SK-N-SH treated with all-trans-retinoic acid at 6 μM for 48 hours (cell line): ENCODE measurements around the gene TBCD.

Experiments
- ATAC-seq: fragments of 200-7000 bp; cut with Tn5 transposase; 3 replicates; pipeline ENCODE4 v1.9.1; 2020; ENCODE audit warnings: mild to moderate bottlenecking, moderate library complexity
- ARNTL ChIP-seq: fragments of 450-650 bp; formaldehyde crosslinking; IDR thresholded peaks from 2 replicates; pipeline ENCODE4 v1.5.0; 2020; ENCODE audit warnings: low read depth, mild to moderate bottlenecking, moderate library complexity, borderline replicate concordance
- BACH2 ChIP-seq: fragments of 250-450 bp; sonication (Bioruptor Pico); IDR thresholded peaks from 2 replicates; pipeline ENCODE4 v1.9.0; 2021; ENCODE audit warnings: mild to moderate bottlenecking, borderline replicate concordance
- CSDC2 ChIP-seq: fragments of 250-450 bp; sonication (Bioruptor Pico); IDR thresholded peaks from 2 replicates; pipeline ENCODE4 v1.5.0; 2020; ENCODE audit warnings: mild to moderate bottlenecking, moderate library complexity
- CSRNP3 ChIP-seq: fragments of 250-450 bp; sonication (Bioruptor Pico); IDR thresholded peaks from 2 replicates; pipeline ENCODE4 v1.5.1; 2021; ENCODE audit warnings: mild to moderate bottlenecking, moderate library complexity
- ESRRG ChIP-seq: fragments of 250-450 bp; sonication (Bioruptor Pico); IDR thresholded peaks from 2 replicates; pipeline ENCODE4 v1.6.1; 2021; ENCODE audit warnings: mild to moderate bottlenecking
- ISL1 ChIP-seq: fragments of 250-450 bp; sonication (Bioruptor Pico); IDR thresholded peaks from 2 replicates; pipeline ENCODE4 v2.1.2; 2022; ENCODE audit warnings: mild to moderate bottlenecking, moderate library complexity
- OSR1 ChIP-seq: fragments of 250-450 bp; sonication (Bioruptor Pico); IDR thresholded peaks from 2 replicates; pipeline ENCODE4 v1.8.0; 2022; ENCODE audit warnings: moderate library complexity, mild to moderate bottlenecking, inconsistent platforms
- PATZ1 ChIP-seq: fragments of 250-450 bp; sonication (Bioruptor Pico); IDR thresholded peaks from 2 replicates; pipeline ENCODE4 v1.8.0; 2020; ENCODE audit warnings: mild to moderate bottlenecking, moderate library complexity, borderline replicate concordance
- POU6F1 ChIP-seq: fragments of 250-450 bp; sonication (Bioruptor Pico); IDR thresholded peaks from 2 replicates; pipeline ENCODE4 v1.8.0; 2021; ENCODE audit warnings: low read depth, mild to moderate bottlenecking, moderate library complexity, borderline replicate concordance
- PPARA ChIP-seq: fragments of 250-450 bp; sonication (Bioruptor Pico); IDR thresholded peaks from 2 replicates; pipeline ENCODE4 v1.5.0; 2020; ENCODE audit warnings: mild to moderate bottlenecking, borderline replicate concordance
- RARB ChIP-seq: fragments of 250-450 bp; sonication (Bioruptor Pico); IDR thresholded peaks from 2 replicates; pipeline ENCODE4 v1.8.0; 2021; ENCODE audit warnings: mild to moderate bottlenecking, moderate library complexity
- SNAI2 ChIP-seq: fragments of 250-450 bp; sonication (Bioruptor Pico); IDR thresholded peaks from 2 replicates; pipeline ENCODE4 v1.5.0; 2020; ENCODE audit warnings: mild to moderate bottlenecking, moderate library complexity
- TCF4 ChIP-seq: fragments of 250-450 bp; sonication (Bioruptor Pico); IDR thresholded peaks from 2 replicates; pipeline ENCODE4 v1.8.0; 2021; ENCODE audit warnings: mild to moderate bottlenecking, moderate library complexity, borderline replicate concordance
- TOX ChIP-seq: fragments of 250-450 bp; sonication (Bioruptor Pico); IDR thresholded peaks from 2 replicates; pipeline ENCODE4 v1.8.0; 2021; ENCODE audit warnings: mild to moderate bottlenecking, moderate library complexity, borderline replicate concordance
- TSHZ2 ChIP-seq: fragments of 250-450 bp; sonication (Bioruptor Pico); IDR thresholded peaks from 2 replicates; pipeline ENCODE4 v1.5.0; 2020; ENCODE audit warnings: mild to moderate bottlenecking, moderate library complexity
- ZC3H10 ChIP-seq: fragments of 250-450 bp; sonication (Bioruptor Pico); IDR thresholded peaks from 2 replicates; pipeline ENCODE4 v1.5.1; 2021; ENCODE audit warnings: mild to moderate bottlenecking, moderate library complexity
- ZFP3 ChIP-seq: fragments of 250-450 bp; sonication (Bioruptor Pico); IDR thresholded peaks from 2 replicates; pipeline ENCODE4 v1.5.0; 2020; ENCODE audit warnings: mild to moderate bottlenecking, moderate library complexity
- ZFP30 ChIP-seq: fragments of 450-650 bp; formaldehyde crosslinking; IDR thresholded peaks from 2 replicates; pipeline ENCODE4 v1.5.0; 2022; ENCODE audit warnings: mild to moderate bottlenecking, moderate library complexity
- ZNF565 ChIP-seq: fragments of 450-650 bp; formaldehyde crosslinking; conservative IDR thresholded peaks from 2 replicates; pipeline ENCODE4 v1.5.0; 2020; ENCODE audit warnings: low read depth, mild to moderate bottlenecking, moderate library complexity
- ZNF70 ChIP-seq: fragments of 450-650 bp; formaldehyde crosslinking; IDR thresholded peaks from 2 replicates; pipeline ENCODE4 v1.5.0; 2020; ENCODE audit warnings: mild to moderate bottlenecking, moderate library complexity
- ZNF8 ChIP-seq: fragments of 450-650 bp; formaldehyde crosslinking; IDR thresholded peaks from 2 replicates; pipeline ENCODE4 v1.5.0; 2020; ENCODE audit warnings: mild to moderate bottlenecking, moderate library complexity

TBCD gene

GRCh38 chr17:82820278-82821251, 68.7 kb downstream of the TBCD start:
- no peak for ATAC-seq
- TF ChIP-seq ARNTL (CRISPR knock-in tag) (no peak), PPARA (CRISPR knock-in tag) (no peak), ZC3H10 (no peak), ZFP3 (CRISPR knock-in tag) (no peak), CSRNP3 (no peak), BACH2 (no peak), ZNF8 (no peak), OSR1 (CRISPR knock-in tag) (no peak), ISL1 (no peak), CSDC2 (no peak), PATZ1 (CRISPR knock-in tag) (no peak), TCF4 (CRISPR knock-in tag) (no peak), ZNF70 (CRISPR knock-in tag) (no peak), ESRRG (CRISPR knock-in tag) (no peak), ZNF565 (CRISPR knock-in tag) (no peak), RARB (CRISPR knock-in tag) (no peak), SNAI2 (no peak), POU6F1 (CRISPR knock-in tag) (no peak)

- no peak for TF ChIP-seq BACH2
- no peak for TF ChIP-seq TOX
- no peak for TF ChIP-seq RARB (CRISPR knock-in tag)
- no peak for TF ChIP-seq ZFP30
- TF ChIP-seq ZNF565 (CRISPR knock-in tag) = no peak
- TF ChIP-seq TCF4 (CRISPR knock-in tag) = no peak
- TF ChIP-seq ZC3H10 = no peak
- TF ChIP-seq ZNF70 (CRISPR knock-in tag) = no peak
- TF ChIP-seq PPARA (CRISPR knock-in tag) = no peak
- TF ChIP-seq ISL1 = no peak
- no peak for TF ChIP-seq TSHZ2
- TF ChIP-seq ESRRG (CRISPR knock-in tag) = no peak
- no peak for TF ChIP-seq ARNTL (CRISPR knock-in tag)
- TF ChIP-seq CSRNP3 = no peak
- no peak for TF ChIP-seq SNAI2
- no peak for ATAC-seq
These were observed 69.7 kb downstream of the TBCD start for GRCh38 chr17:82821554-82821953.
